Endothelial cell of umbilical vein (primary cell): Measurements from ENCODE around the gene VPS8. TPM values are rescaled to one million over a fixed set of nuclear protein-coding genes. Genes with fewer than 3 reads are reported as not detected.

Experiments
- BruUV-seq: library from RNA; stranded (reverse); fragments of 400-500 nt; replicated peaks from 2 replicates; lab custom pipeline; 2021; lab: Mats Ljungman, UMichigan
- CTCF ChIA-PET: fragments of 300-600, 350-600 bp; sonication (Branson Sonifier 250); formaldehyde crosslinking; loops from one replicate; lab custom pipeline; 2021; ENCODE audit warnings: antibody characterized with exemption, inconsistent platforms; lab: Charles Lee
- POLR2A ChIA-PET: fragments of 300-600, 350-600 bp; sonication (Branson Sonifier 250); formaldehyde crosslinking; loops from one replicate; lab custom pipeline; 2021; ENCODE audit warnings: antibody characterized with exemption, inconsistent platforms; lab: Charles Lee
- DNase-seq: peaks from one replicate; pipeline ENCODE4 v3.0.0-alpha.2; 2011; ENCODE audit warnings: low read depth, low spot score
- FAIRE-seq: peaks from 2 replicates; lab custom pipeline; 2011; peaks lifted over from hg19 to GRCh38; lab: Jason Lieb, UNC
- H2AFZ ChIP-seq: 2 replicates; pipeline ENCODE4 v1.6.0; 2012; ENCODE audit warnings: low read depth, low read length, control low read depth, inconsistent platforms
- H3K27ac ChIP-seq: 2 replicates; pipeline ENCODE4 v1.5.1; 2011; ENCODE audit warnings: low read depth, mild to moderate bottlenecking, control low read depth, low read length, moderate library complexity; ENCODE audit not compliant: insufficient read depth
- H3K27me3 ChIP-seq, 2 experiments: 2 replicates each; pipeline versions ENCODE4 v1.6.0 to v1.6.1; 2011; ENCODE audit warnings: low read length in 2 of 2, mixed read lengths in 1 of 2; ENCODE audit not compliant: control insufficient read depth in 2 of 2, insufficient read depth in 2 of 2
- H3K36me3 ChIP-seq, 2 experiments: 2 replicates in 1 of 2; 3 replicates in 1 of 2; pipeline ENCODE4 v1.5.1; 2011; ENCODE audit warnings: low read length in 2 of 2, mild to moderate bottlenecking in 1 of 2, moderate library complexity in 1 of 2; ENCODE audit not compliant: control insufficient read depth in 2 of 2, insufficient read depth in 2 of 2; ENCODE audit errors: extremely low read depth in 1 of 2
- H3K4me1 ChIP-seq: 3 replicates; pipeline ENCODE4 v1.5.1; 2011; ENCODE audit warnings: mild to moderate bottlenecking, low read length; ENCODE audit not compliant: control insufficient read depth, insufficient read depth; ENCODE audit errors: extremely low read depth
- H3K4me2 ChIP-seq: 2 replicates; pipeline ENCODE4 v1.6.1; 2011; ENCODE audit warnings: low read length, control low read depth, mixed read lengths; ENCODE audit not compliant: insufficient read depth
- H3K4me3 ChIP-seq, 3 experiments: fragments of 200-600 bp in 1 of 3; sonication (generic), shearing (Covaris generic) in 1 of 3; replicated peaks in 1 of 3; 2 replicates each; pipeline ENCODE4 v1.5.1; 2011 to 2016; ENCODE audit warnings: control low read depth in 3 of 3, low read length in 3 of 3, mild to moderate bottlenecking in 2 of 3, inconsistent platforms in 1 of 3, low read depth in 1 of 3, moderate library complexity in 1 of 3; ENCODE audit not compliant: insufficient read depth in 1 of 3
- H3K79me2 ChIP-seq: 2 replicates; pipeline ENCODE4 v1.6.0; 2012; ENCODE audit warnings: low read length, inconsistent platforms; ENCODE audit not compliant: control insufficient read depth, insufficient read depth
- H3K9ac ChIP-seq: replicated peaks from 2 replicates; pipeline ENCODE3; 2011; ENCODE audit warnings: low read length, control low read depth; ENCODE audit not compliant: insufficient read depth; ENCODE audit errors: extremely low read depth
- H3K9me1 ChIP-seq: replicated peaks from 3 replicates; pipeline ENCODE4 v1.6.0; 2011; ENCODE audit warnings: mild to moderate bottlenecking, low read length; ENCODE audit not compliant: control insufficient read depth, insufficient read depth; ENCODE audit errors: extremely low read depth
- H3K9me3 ChIP-seq: replicated peaks from 2 replicates; pipeline ENCODE4 v1.5.1; 2012; ENCODE audit warnings: low read length, inconsistent platforms; ENCODE audit not compliant: control insufficient read depth, insufficient read depth
- H4K20me1 ChIP-seq: replicated peaks from 2 replicates; pipeline ENCODE3; 2011; ENCODE audit warnings: mild to moderate bottlenecking, low read length; ENCODE audit not compliant: control insufficient read depth, insufficient read depth; ENCODE audit errors: extremely low read depth
- EZH2 ChIP-seq: IDR thresholded peaks from 2 replicates; pipeline ENCODE4 v1.6.1; 2012; ENCODE audit warnings: borderline replicate concordance, low read depth, mild to moderate bottlenecking, moderate library complexity, low read length, inconsistent platforms; ENCODE audit not compliant: severe bottlenecking
- FOS ChIP-seq: IDR thresholded peaks from 2 replicates; pipeline ENCODE4 v1.6.1; 2011; ENCODE audit warnings: mild to moderate bottlenecking, low read length, moderate library complexity, borderline replicate concordance; ENCODE audit not compliant: insufficient read depth
- GATA2 ChIP-seq: IDR thresholded peaks from 2 replicates; pipeline ENCODE4 v1.7.0; 2011; ENCODE audit warnings: low read depth, mild to moderate bottlenecking, moderate library complexity, mixed read lengths, low read length; ENCODE audit not compliant: insufficient read length, insufficient read depth
- JUN ChIP-seq: IDR thresholded peaks from 2 replicates; pipeline ENCODE4 v1.6.1; 2011; ENCODE audit warnings: borderline replicate concordance, low read depth; ENCODE audit not compliant: insufficient read length, insufficient read depth
- MAX ChIP-seq: IDR thresholded peaks from 2 replicates; pipeline ENCODE4 v1.6.1; 2011; ENCODE audit not compliant: insufficient read depth, insufficient read length
- MYC ChIP-seq: IDR thresholded peaks from one replicate; pipeline ENCODE4 v1.6.1; 2011; ENCODE audit warnings: mild to moderate bottlenecking, low read depth, low read length
- POLR2A ChIP-seq: IDR thresholded peaks from 2 replicates; pipeline ENCODE4 v1.6.1; 2012; ENCODE audit warnings: low read depth, mild to moderate bottlenecking, control low read depth, low read length
- POLR2AphosphoS5 ChIP-seq: IDR thresholded peaks from 2 replicates; pipeline ENCODE4 v1.6.1; 2012; ENCODE audit warnings: low read depth, mild to moderate bottlenecking, control low read depth, low read length, moderate library complexity; ENCODE audit not compliant: insufficient read depth
- dilution Hi-C: fragments of 300-500 bp; cut with MboI; formaldehyde crosslinking; loops from one replicate; pipeline ENCODE4 v1.15.0; 2019; ENCODE audit warnings: low sequenced_read_pairs; ENCODE audit not compliant: extremely low pct_ligation_motif_present
- intact Hi-C: fragments of 100-400 bp; cut with micrococcal nuclease; formaldehyde crosslinking; loops from one replicate; pipeline ENCODE4 v1.10.0; 2022
- polyA plus RNA-seq, 4 experiments: library from polyadenylated mRNA; depleted of rRNA in 3 of 4; stranded (reverse) in 3 of 4; unstranded in 1 of 4; fragments of >200 nt; gene quantifications; 2 replicates each; pipeline versions ENCODE4 v1.2.1 to v1.2.3, GENCODE V29; 2011 to 2012; ENCODE audit warnings: missing spikeins in 1 of 4
- total RNA-seq: library from RNA; stranded (reverse); gene quantifications from 2 replicates; pipeline ENCODE4 v1.2.3, GENCODE V29; 2021
- TF ChIP-seq, protein P1 (sequence below), 2 donors: IDR thresholded peaks; 1 replicate in 1 of 2; 2 replicates in 1 of 2; pipeline ENCODE4 v1.5.1; 2011; ENCODE audit warnings: low read length in 2 of 2, mild to moderate bottlenecking in 2 of 2, moderate library complexity in 2 of 2, control low read depth in 1 of 2, inconsistent platforms in 1 of 2, low read depth in 1 of 2; ENCODE audit not compliant: insufficient read depth in 1 of 2; ENCODE audit errors: extremely low read depth in 1 of 2

The VPS8 gene
- total and polyA plus RNA-seq, 2 donors (not counting 3 experiments of a cell fraction or from before 2014, with no cell fraction given), result 13.7 to 51.6 TPM

DNA sequence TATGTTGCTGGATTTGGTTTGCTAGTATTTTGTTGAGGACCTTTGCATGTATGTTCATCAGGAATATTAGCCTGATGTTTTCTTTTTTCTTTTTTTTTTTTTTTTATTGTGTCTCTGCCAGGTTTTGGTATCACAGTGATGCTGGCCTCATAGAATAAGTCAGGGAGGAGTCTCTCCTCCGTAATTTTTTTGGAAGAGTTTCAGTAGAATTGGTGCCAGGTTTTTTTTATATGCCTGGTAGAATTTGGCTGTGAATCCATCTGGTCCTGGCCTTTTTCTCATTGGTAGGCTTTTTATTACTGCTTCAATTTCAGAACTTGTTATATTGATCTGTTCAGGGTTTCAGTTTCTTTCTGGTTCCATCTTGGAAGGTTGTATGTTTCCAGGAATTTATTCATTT is 165.8 kb downstream of the VPS8 start:
- DNase-seq (no peak), FAIRE-seq (no peak)
- BruUV-seq, result no TSS peak
- Histone ChIP-seq H3K36me3 (no peaks in the 10 kb centered on the region), H3K79me2 (no peaks in the 10 kb centered on the region), H3K4me2 (no peak overlapping the region), H4K20me1 (no peaks in the 10 kb centered on the region), H3K9me3 (no peaks in the 10 kb centered on the region), H3K9ac (no peak overlapping the region), H3K4me3 (no peak overlapping the region), H2AFZ (no peak overlapping the region), H3K4me1 (peaks cover 2% of the 10 kb centered on the region), H3K9me1 (no peaks in the 10 kb centered on the region), H3K27ac (no peak overlapping the region), H3K27me3 (no peaks in the 10 kb centered on the region)
- dilution Hi-C loops, result no loop called here
- no peak for TF ChIP-seq POLR2A
- TF ChIP-seq JUN, result no peak
- no peak for TF ChIP-seq POLR2AphosphoS5
- TF ChIP-seq MYC, result no peak
- TF ChIP-seq, protein P1, sequence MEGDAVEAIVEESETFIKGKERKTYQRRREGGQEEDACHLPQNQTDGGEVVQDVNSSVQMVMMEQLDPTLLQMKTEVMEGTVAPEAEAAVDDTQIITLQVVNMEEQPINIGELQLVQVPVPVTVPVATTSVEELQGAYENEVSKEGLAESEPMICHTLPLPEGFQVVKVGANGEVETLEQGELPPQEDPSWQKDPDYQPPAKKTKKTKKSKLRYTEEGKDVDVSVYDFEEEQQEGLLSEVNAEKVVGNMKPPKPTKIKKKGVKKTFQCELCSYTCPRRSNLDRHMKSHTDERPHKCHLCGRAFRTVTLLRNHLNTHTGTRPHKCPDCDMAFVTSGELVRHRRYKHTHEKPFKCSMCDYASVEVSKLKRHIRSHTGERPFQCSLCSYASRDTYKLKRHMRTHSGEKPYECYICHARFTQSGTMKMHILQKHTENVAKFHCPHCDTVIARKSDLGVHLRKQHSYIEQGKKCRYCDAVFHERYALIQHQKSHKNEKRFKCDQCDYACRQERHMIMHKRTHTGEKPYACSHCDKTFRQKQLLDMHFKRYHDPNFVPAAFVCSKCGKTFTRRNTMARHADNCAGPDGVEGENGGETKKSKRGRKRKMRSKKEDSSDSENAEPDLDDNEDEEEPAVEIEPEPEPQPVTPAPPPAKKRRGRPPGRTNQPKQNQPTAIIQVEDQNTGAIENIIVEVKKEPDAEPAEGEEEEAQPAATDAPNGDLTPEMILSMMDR (IDR thresholded peaks at IDR 0.05; ENCODE audit: extremely low read depth in 1 of 2, insufficient read depth in 1 of 2, low read depth in 1 of 2, low read length in 2 of 2), result no peak
- TF ChIP-seq FOS, result no peak
- TF ChIP-seq GATA2, result no peak
- no peak for TF ChIP-seq EZH2
- no peak for TF ChIP-seq MAX
- intact Hi-C loops, result no loop called here
- CTCF ChIA-PET, result interaction anchor here (0.6 kb wide), 1 partner anchor 148 kb away, joined by 4 read pairs; no protein-coding TSS in a partner anchor
- POLR2A ChIA-PET, result no interaction called here
